GM21526 (cell line): ENCODE data around the gene ZFAND3.
"Not testable (repeated sequence)": the region's sequence is repeated elsewhere in the genome, so short reads cannot be mapped to it uniquely, and the experiment has no call there.

Source experiments
- ATAC-seq: cut with Tn5 transposase; IDR thresholded peaks from one replicate; pipeline ENCODE4 v1.9.1; 2021; ENCODE audit warnings: moderate library complexity; ENCODE audit not compliant: unreplicated experiment, low FRiP score

Gene ZFAND3

GRCh38 chr6:37862430-37862829, 42.9 kb downstream of the ZFAND3 start:
- no peak for ATAC-seq

GRCh38 chr6:37862992-37863391, 43.5 kb downstream of the ZFAND3 start:
- ATAC-seq: no peak

DNA sequence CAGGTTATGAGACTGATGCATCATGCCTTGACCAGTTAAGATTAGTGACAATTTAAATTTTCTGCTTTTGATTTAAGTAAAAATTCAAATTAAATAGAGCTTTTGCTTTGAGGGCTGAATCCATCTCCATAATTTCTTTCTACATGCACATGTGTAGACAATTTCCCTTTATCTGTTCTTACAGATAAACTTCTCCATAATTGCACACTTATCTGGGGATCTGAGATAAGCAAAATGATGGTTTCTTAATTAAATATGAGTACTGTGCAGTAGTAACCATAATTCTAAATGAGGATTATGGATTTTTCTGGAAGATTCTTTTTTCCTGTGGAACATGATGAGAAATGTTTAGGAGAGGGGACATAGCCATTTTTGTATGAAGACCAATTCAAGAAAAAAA, 44.7 kb downstream of the ZFAND3 start:
- ATAC-seq: no peak

- ATAC-seq: no peak
These were observed 46.0 kb downstream of the ZFAND3 start for GRCh38 chr6:37865504-37865903.

- ATAC-seq: no peak
These were observed 47.3 kb downstream of the ZFAND3 start for GRCh38 chr6:37866590-37867507.

- ATAC-seq: no peak
These were observed 48.4 kb downstream of the ZFAND3 start for GRCh38 chr6:37867756-37868446.

DNA sequence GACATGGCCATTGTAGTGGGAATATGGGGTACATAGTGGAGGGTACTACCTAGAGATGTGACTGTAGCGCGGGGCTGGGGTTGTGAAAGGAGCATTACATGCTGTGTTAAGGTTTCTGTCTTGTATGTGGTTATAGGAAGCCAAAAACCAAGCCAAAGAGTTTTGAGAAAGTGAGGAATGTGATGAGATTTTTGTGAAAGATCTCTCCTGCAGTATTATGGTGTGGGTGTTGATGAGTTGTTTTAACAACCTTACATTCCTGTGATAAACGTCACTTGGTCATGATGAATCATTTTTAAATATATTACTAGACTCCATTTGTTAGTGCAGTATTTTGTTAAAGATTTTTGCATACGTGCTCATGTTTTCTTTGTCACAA, 48.9 kb downstream of the ZFAND3 start:
- ATAC-seq: no peak

- ATAC-seq: no peak
These were observed 52.3 kb downstream of the ZFAND3 start for GRCh38 chr6:37871616-37872372.

- no peak for ATAC-seq
These were observed 52.8 kb downstream of the ZFAND3 start for GRCh38 chr6:37872373-37872745.

GRCh38 chr6:37874726-37875125, 55.2 kb downstream of the ZFAND3 start:
- ATAC-seq: no peak

- no peak for ATAC-seq
These were observed 56.2 kb downstream of the ZFAND3 start for GRCh38 chr6:37875561-37876309.

GRCh38 chr6:37876843-37877242, 57.3 kb downstream of the ZFAND3 start:
- ATAC-seq: no peak

GRCh38 chr6:37877373-37878149, 58.0 kb downstream of the ZFAND3 start:
- no peak for ATAC-seq

GRCh38 chr6:37878150-37878710, 58.7 kb downstream of the ZFAND3 start:
- ATAC-seq: no peak

DNA sequence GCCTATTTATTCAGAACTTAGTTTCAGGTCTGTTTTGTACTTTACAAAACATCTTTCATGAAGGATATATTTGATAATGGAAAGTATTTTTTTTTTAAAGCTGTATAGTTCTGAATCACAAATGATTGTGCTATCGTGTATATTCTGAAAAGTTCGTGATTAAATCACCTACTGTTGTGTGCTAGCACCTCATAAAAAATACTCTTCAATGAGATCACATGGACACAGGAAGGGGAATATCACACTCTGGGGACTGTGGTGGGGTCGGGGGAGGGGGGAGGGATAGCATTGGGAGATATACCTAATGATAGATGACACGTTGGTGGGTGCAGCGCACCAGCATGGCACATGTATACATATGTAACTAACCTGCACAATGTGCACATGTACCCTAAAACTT, 61.1 kb downstream of the ZFAND3 start:
- not testable (repeated sequence) for ATAC-seq

DNA sequence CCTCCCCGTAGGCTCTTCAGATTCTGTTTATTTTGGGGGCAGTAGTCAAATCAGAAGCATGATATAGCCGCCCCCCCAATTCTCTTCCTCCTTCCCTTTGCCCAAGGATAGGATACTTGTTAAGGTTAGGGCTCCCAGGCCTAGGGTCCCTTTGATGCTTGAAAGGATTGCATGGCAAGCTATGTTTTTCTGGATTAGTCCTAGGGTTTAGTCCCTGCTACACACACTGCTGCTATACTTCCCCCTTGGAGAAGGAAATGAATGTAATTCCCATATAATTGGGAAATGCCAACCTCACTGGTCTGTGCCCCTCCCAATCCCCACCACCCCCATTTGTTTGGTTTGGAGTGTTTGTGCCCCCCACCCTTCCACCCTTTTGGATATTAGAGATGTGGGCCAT, 62.8 kb downstream of the ZFAND3 start:
- no peak for ATAC-seq

DNA sequence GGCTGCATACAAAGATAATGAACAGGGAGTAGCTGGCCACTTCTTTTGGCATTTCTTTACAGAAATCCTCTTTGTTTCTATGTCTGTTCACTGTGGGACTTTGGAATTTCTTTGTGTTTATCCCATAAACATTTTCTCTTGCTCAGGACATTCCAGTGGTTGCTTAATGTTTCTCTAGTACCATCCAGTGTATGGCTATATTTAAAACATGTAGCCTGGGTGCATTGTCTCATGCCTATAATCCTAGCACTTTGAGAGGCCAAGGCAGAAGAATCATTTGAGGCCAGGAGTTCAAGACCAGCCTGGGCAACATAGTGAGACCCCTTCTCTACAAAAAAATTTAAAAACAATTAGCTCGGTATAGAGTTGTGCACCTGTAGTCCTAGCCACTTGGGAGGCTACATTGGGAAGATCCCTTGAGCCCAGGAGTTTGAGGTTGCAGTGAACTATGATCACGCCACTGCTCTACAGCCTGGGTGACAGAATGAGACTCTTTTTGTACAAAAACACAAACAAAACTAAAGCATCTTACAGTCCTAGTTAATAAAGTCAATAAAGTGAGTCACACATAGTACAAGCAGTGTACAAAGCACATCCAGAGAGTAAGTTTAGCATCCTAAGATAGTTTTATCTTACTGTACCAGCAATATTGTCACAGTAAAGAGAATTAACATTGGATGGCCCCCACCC, 63.3 kb downstream of the ZFAND3 start:
- ATAC-seq: no peak

GRCh38 chr6:37884548-37884947, 65.0 kb downstream of the ZFAND3 start:
- ATAC-seq: no peak

GRCh38 chr6:37889051-37889450, 69.5 kb downstream of the ZFAND3 start:
- ATAC-seq: no peak
